Ascending aorta (tissue), 2 donors: ENCODE measurements around the gene SNAP29. TPM values are rescaled to one million over a fixed set of nuclear protein-coding genes. Genes with fewer than 3 reads are reported as not detected.
A peak's percentile ranks its signal among the peaks of the same experiment; 100 is the strongest.

Experiments used
- DNase-seq, 2 donors: peaks; one replicate each; pipeline ENCODE4 v3.0.0-alpha.2; 2019; ENCODE audit warnings: low spot score in 2 of 2
- H3K27ac ChIP-seq, 2 donors: fragments of 200-600 bp; sonication (generic); one replicate each; pipeline ENCODE4 v1.5.1; 2016 to 2017; ENCODE audit warnings: mild to moderate bottlenecking in 1 of 2
- H3K27me3 ChIP-seq: fragments of 200-600 bp; sonication (generic); one replicate; pipeline ENCODE4 v1.5.1; 2017
- H3K36me3 ChIP-seq, 2 donors: fragments of 200-600 bp; sonication (generic); one replicate each; pipeline ENCODE4 v1.5.1; 2016
- H3K4me1 ChIP-seq, 2 donors: fragments of 200-600 bp; sonication (generic); one replicate each; pipeline ENCODE4 v1.5.1; 2016 to 2017; ENCODE audit warnings: mild to moderate bottlenecking in 1 of 2
- H3K4me3 ChIP-seq, 2 donors: fragments of 200-600 bp; sonication (generic); one replicate each; pipeline ENCODE4 v1.5.1; 2016 to 2017; ENCODE audit warnings: mild to moderate bottlenecking in 1 of 2
- H3K9me3 ChIP-seq, 2 donors: fragments of 200-600 bp; sonication (generic); one replicate each; pipeline ENCODE4 v1.5.1; 2016
- intact Hi-C: fragments of 100-400 bp; cut with DNase I; formaldehyde crosslinking; loops from one replicate; pipeline ENCODE4 v1.15.1; 2023
- total RNA-seq: library from RNA; depleted of rRNA; stranded (reverse); fragments of >200 nt; gene quantifications from one replicate; pipeline ENCODE4 v1.1.0, GENCODE V29; 2016
- TF ChIP-seq, protein P1 (sequence below), 3 experiments: fragments of 200-600 bp in 2 of 3; fragments of 450-650 bp in 1 of 3; sonication (generic) in 2 of 3; IDR thresholded peaks; one replicate each; pipeline ENCODE4 v1.5.1; 2016 to 2019; ENCODE audit warnings: antibody characterized with exemption in 3 of 3, mild to moderate bottlenecking in 1 of 3, moderate library complexity in 1 of 3

SNAP29 gene
- 24.6 TPM for total RNA-seq

DNA sequence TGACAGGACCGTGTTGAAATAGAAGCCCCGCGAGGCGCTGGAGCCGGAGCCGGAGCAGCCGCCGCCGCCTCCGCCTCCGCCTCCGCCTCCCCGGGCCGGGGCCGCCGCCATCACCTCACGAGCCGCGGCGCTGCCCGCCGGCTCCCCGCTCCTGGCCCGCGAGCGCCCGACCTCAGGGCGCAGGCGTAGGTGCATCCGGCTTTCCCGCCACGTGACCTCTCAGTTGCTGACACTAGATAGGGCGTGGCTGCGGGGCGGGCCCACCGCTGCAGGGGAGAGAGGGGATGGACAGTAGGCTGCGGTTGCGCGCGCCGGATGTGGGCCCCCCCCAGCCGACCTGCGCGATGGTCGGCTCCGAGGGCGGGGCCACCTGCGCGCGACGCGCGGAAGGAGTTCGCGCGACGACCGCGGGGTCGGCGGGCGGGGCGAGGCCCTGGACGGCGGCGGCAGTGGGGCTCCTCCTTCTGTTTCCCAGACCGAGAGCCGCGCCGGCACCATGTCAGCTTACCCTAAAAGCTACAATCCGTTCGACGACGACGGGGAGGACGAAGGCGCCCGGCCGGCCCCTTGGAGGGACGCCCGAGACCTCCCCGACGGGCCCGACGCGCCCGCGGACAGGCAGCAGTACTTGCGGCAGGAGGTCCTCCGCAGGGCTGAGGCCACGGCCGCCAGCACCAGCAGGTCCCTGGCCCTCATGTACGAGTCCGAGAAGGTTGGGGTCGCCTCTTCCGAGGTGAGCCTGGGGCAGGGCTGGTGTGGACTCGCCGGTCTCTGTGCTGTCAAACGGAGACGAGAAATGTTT lies at the start of gene SNAP29, which contains the start of gene PI4KA:
Gene SNAP29 (plus strand): TSS at position 393 of the 802 bp plus-strand sequence. CDS start 104 bp downstream, at position 497.
Gene PI4KA (minus strand): TSS at position 197 of the 802 bp plus-strand sequence. CDS start 86 bp downstream, at position 111.
- Histone ChIP-seq H3K9me3 (no peaks in the 10 kb centered on the region), H3K27ac (peak within 1 kb of the TSS; percentile 89 to 97), H3K27me3 (no peaks in the 10 kb centered on the region), H3K4me1 (peaks cover 0 to 22% of the 10 kb centered on the region in 2 donors), H3K36me3 (no peaks in the 10 kb centered on the region), H3K4me3 (peak within 1 kb of the TSS; percentile 82 to 91)
- intact Hi-C loops: loop anchor here (1.0 to 10.0 kb wide), 7 partner anchors 58 to 784 kb away; partner anchors contain the start of genes CRKL, LZTR1, MED15 and SDF2L1
- TF ChIP-seq, protein P1, sequence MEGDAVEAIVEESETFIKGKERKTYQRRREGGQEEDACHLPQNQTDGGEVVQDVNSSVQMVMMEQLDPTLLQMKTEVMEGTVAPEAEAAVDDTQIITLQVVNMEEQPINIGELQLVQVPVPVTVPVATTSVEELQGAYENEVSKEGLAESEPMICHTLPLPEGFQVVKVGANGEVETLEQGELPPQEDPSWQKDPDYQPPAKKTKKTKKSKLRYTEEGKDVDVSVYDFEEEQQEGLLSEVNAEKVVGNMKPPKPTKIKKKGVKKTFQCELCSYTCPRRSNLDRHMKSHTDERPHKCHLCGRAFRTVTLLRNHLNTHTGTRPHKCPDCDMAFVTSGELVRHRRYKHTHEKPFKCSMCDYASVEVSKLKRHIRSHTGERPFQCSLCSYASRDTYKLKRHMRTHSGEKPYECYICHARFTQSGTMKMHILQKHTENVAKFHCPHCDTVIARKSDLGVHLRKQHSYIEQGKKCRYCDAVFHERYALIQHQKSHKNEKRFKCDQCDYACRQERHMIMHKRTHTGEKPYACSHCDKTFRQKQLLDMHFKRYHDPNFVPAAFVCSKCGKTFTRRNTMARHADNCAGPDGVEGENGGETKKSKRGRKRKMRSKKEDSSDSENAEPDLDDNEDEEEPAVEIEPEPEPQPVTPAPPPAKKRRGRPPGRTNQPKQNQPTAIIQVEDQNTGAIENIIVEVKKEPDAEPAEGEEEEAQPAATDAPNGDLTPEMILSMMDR (IDR thresholded peaks at IDR 0.05): peak in 1 of 3 experiments; percentile 47
- peak; percentile 98 to 100 for DNase-seq

- DNase-seq: peak in 1 of 2 donors; percentile 25
- intact Hi-C loops: no loop called here
Measured at GRCh38 chr22:20809538-20810185, 49.1 kb upstream of the SNAP29 start.

DNA sequence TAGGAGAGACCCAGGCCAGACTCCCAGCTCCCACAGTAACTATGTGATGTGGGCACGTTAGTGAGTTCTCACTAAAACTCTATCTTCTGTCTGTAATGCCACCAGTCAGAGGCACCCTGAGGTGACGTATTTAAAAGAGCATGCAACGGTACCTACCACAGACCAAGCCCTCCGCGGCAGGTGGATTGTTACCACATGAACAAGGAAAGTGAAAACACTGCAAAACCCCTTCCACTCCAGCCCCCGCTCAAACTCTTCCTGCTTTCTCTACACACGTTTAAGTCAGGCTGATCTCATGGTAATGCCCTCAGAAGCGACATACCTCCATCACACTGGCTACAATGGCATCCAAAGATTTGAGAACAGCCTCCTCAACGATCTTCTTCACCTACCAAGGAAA lies 48.2 kb upstream of the SNAP29 start:
- H3K4me3 ChIP-seq: no peak overlapping the region
- intact Hi-C loops: no loop called here
- no peaks in the 10 kb centered on the region for H3K9me3 ChIP-seq
- no peaks in the 10 kb centered on the region for H3K27me3 ChIP-seq
- H3K36me3 ChIP-seq: peaks cover 45 to 84% of the 10 kb centered on the region in 2 donors
- no peak overlapping the region for H3K27ac ChIP-seq
- DNase-seq: peak in 1 of 2 donors; percentile 60
- TF ChIP-seq, protein P1 (IDR thresholded peaks at IDR 0.05): no peak
- no peaks in the 10 kb centered on the region for H3K4me1 ChIP-seq

More at GRCh38 chr22:20809538-20810185, 49.1 kb upstream of the SNAP29 start:
- Histone ChIP-seq H3K27ac (no peak overlapping the region), H3K27me3 (no peaks in the 10 kb centered on the region), H3K9me3 (no peaks in the 10 kb centered on the region), H3K4me3 (no peak overlapping the region), H3K36me3 (peaks cover 51 to 93% of the 10 kb centered on the region in 2 donors), H3K4me1 (no peaks in the 10 kb centered on the region)
- TF ChIP-seq, protein P1 (IDR thresholded peaks at IDR 0.05): no peak

DNA sequence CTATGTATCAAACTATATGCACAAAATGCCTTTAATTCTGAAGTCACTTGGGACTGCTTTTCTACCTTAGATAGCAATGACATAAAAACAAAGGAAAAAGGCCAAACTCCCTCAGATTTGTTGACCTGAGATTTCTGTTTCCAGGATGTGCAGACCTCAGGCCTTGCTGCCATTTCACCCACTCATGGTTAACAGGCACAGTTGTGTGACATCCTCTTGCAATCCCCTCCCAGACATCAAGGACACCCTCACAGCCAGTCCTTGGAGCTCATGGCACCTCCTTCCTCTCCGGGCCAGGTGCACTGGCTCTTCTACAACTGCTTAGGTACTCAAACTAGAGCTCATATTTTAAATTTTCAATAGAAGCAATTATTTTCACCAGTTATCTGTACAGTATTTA lies 47.6 kb upstream of the SNAP29 start:
- intact Hi-C loops: no loop called here
- TF ChIP-seq, protein P1 (IDR thresholded peaks at IDR 0.05): no peak
- peaks cover 44 to 84% of the 10 kb centered on the region in 2 donors for H3K36me3 ChIP-seq
- H3K4me1 ChIP-seq: no peaks in the 10 kb centered on the region
- H3K27me3 ChIP-seq: no peaks in the 10 kb centered on the region
- DNase-seq: no peak
- no peak overlapping the region for H3K27ac ChIP-seq
- no peak overlapping the region for H3K4me3 ChIP-seq
- no peaks in the 10 kb centered on the region for H3K9me3 ChIP-seq

DNA sequence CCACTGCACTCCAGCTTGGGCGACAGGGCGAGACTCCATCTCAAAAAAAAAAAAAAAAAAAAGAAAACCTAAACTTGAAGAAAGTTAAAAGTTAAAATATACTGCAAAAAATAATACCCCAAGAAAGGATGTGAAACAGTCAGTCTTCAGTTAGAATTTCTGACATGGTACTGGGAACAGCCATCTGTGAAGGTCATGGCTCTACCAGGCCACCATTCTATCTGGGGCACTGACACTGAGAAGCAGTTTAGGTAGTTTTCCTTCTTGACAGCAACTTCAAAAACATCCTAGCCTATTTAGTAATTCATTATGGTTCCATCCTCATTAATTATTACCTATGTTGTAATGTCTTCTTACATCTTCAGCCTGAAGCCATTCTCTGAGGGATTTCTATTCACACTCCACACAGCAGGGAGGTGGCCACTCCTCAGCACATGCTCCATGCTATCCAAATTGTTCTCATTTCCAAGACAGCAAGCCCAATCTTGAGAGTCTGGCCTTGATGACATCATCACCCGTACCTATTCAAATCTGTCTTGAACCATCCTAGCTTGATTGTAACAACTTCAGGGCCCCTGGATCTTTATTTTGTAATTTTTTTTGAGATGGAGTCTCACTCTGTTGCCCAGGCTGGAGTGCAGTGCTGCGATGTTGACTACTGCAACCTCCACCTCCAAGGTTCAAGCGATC lies 46.7 kb upstream of the SNAP29 start:
- Histone ChIP-seq H3K4me3 (no peak overlapping the region), H3K36me3 (peaks cover 44 to 83% of the 10 kb centered on the region in 2 donors), H3K9me3 (no peaks in the 10 kb centered on the region), H3K27ac (no peak overlapping the region), H3K27me3 (no peaks in the 10 kb centered on the region), H3K4me1 (no peaks in the 10 kb centered on the region)
- TF ChIP-seq, protein P1 (IDR thresholded peaks at IDR 0.05): no peak
- intact Hi-C loops: no loop called here
- DNase-seq: no peak
